HFFc6 (cell line): Measurements from ENCODE around the gene TRMT5. TPM values are rescaled to one million over a fixed set of nuclear protein-coding genes. Genes with fewer than 3 reads are reported as not detected.
A peak's percentile ranks its signal among the peaks of the same experiment; 100 is the strongest.

Experiments
- DNase-seq: peaks from one replicate; pipeline ENCODE4 v3.0.0-alpha.2; 2018
- H3K27ac Mint-ChIP-seq: 2 replicates; pipeline ENCODE4 v1.8.0; 2020; ENCODE audit warnings: mild to moderate bottlenecking, mixed read lengths
- H3K27me3 Mint-ChIP-seq: 2 replicates; pipeline ENCODE4 v1.8.0; 2021; ENCODE audit warnings: mild to moderate bottlenecking, moderate library complexity, mixed read lengths; ENCODE audit not compliant: insufficient read depth
- H3K36me3 Mint-ChIP-seq: 2 replicates; pipeline ENCODE4 v1.8.0; 2021; ENCODE audit warnings: low read depth, mixed read lengths
- H3K4me1 Mint-ChIP-seq: 2 replicates; pipeline ENCODE4 v1.8.0; 2020; ENCODE audit warnings: low read depth, mixed read lengths
- H3K4me3 Mint-ChIP-seq: 2 replicates; pipeline ENCODE4 v1.8.0; 2020; ENCODE audit warnings: mild to moderate bottlenecking, moderate library complexity, mixed read lengths
- H3K9me3 Mint-ChIP-seq: 2 replicates; pipeline ENCODE4 v1.8.0; 2020; ENCODE audit warnings: mild to moderate bottlenecking, mixed read lengths
- CTCF ChIP-seq: fragments of 200-600 bp; sonication (generic); IDR thresholded peaks from 2 replicates; pipeline ENCODE4 v1.5.0; 2021; ENCODE audit warnings: antibody characterized with exemption, mild to moderate bottlenecking
- total RNA-seq, 6 experiments: library from RNA; stranded (reverse); fragmentation: NEBNext Ultra II Directional; extraction: Animal tissue kit (Norgen Biotek cat#: 25700); gene quantifications; 2 replicates in 1 of 6; 3 replicates in 5 of 6; pipeline ENCODE4 v1.2.3, GENCODE V29; 2021

Gene TRMT5
- total RNA-seq, 6 experiments from 2014 or later: 12.5 to 17.4 (median 15.3) TPM

- Mint-ChIP-seq H3K27me3 (no peaks in the 10 kb centered on the region), H3K4me1 (peaks cover 14% of the 10 kb centered on the region), H3K27ac (peak overlapping the region; percentile 74; the same call in 1 of the 2 replicates), H3K4me3 (no peak overlapping the region), H3K36me3 (peaks cover 10% of the 10 kb centered on the region), H3K9me3 (no peaks in the 10 kb centered on the region)
- no peak for DNase-seq
- TF ChIP-seq CTCF: no peak
Measured at GRCh38 chr14:60964904-60965303, 16.0 kb downstream of the TRMT5 start.

GRCh38 chr14:60963761-60964160 is 17.1 kb downstream of the TRMT5 start:
- peak overlapping the region; percentile 52; the same call in 1 of the 2 replicates for H3K27ac Mint-ChIP-seq
- no peak for DNase-seq
- H3K4me3 Mint-ChIP-seq: no peak overlapping the region
- H3K27me3 Mint-ChIP-seq: no peaks in the 10 kb centered on the region
- peaks cover 10% of the 10 kb centered on the region for H3K9me3 Mint-ChIP-seq
- TF ChIP-seq CTCF: no peak
- H3K4me1 Mint-ChIP-seq: peaks cover 14% of the 10 kb centered on the region
- peaks cover 18% of the 10 kb centered on the region for H3K36me3 Mint-ChIP-seq

- H3K36me3 Mint-ChIP-seq: peaks cover 41% of the 10 kb centered on the region
- no peak for TF ChIP-seq CTCF
- H3K27me3 Mint-ChIP-seq: no peaks in the 10 kb centered on the region
- no peak overlapping the region for H3K4me3 Mint-ChIP-seq
- H3K4me1 Mint-ChIP-seq: no peaks in the 10 kb centered on the region
- DNase-seq: no peak
- H3K27ac Mint-ChIP-seq: no peak overlapping the region
- peaks cover 42% of the 10 kb centered on the region for H3K9me3 Mint-ChIP-seq
Measured at GRCh38 chr14:60958146-60958545, 22.7 kb downstream of the TRMT5 start.

GRCh38 chr14:60956632-60957031 is 24.2 kb downstream of the TRMT5 start:
- TF ChIP-seq CTCF: no peak
- Mint-ChIP-seq H3K27ac (no peak overlapping the region), H3K9me3 (peaks cover 42% of the 10 kb centered on the region), H3K27me3 (no peaks in the 10 kb centered on the region), H3K36me3 (peaks cover 41% of the 10 kb centered on the region), H3K4me1 (no peaks in the 10 kb centered on the region), H3K4me3 (no peak overlapping the region)
- DNase-seq: no peak

- Mint-ChIP-seq H3K36me3 (peaks cover 41% of the 10 kb centered on the region), H3K4me1 (no peaks in the 10 kb centered on the region), H3K4me3 (no peak overlapping the region), H3K27ac (no peak overlapping the region), H3K9me3 (peaks cover 42% of the 10 kb centered on the region), H3K27me3 (no peaks in the 10 kb centered on the region)
- TF ChIP-seq CTCF: no peak
- no peak for DNase-seq
Measured at GRCh38 chr14:60956202-60956601, 24.7 kb downstream of the TRMT5 start.
